HEK293T (cell line): ENCODE results near the gene VRK2.

Experiments
- BHLHE40 ChIP-seq: fragments of 450-650 bp; IDR thresholded peaks from 2 replicates; pipeline ENCODE4 v1.6.1; 2016; ENCODE audit warnings: mild to moderate bottlenecking, moderate library complexity, borderline replicate concordance
- ELF4 ChIP-seq: fragments of 450-650 bp; IDR thresholded peaks from 2 replicates; pipeline ENCODE4 v1.6.1; 2017; ENCODE audit warnings: antibody characterized with exemption
- FOXA1 ChIP-seq: fragments of 450-650 bp; IDR thresholded peaks from 2 replicates; pipeline ENCODE4 v1.6.1; 2016; ENCODE audit warnings: mild to moderate bottlenecking
- FOXK2 ChIP-seq: fragments of 450-650 bp; IDR thresholded peaks from 2 replicates; pipeline ENCODE4 v1.6.1; 2016; ENCODE audit warnings: mild to moderate bottlenecking
- FOXM1 ChIP-seq: fragments of 450-650 bp; IDR thresholded peaks from 2 replicates; pipeline ENCODE4 v1.6.1; 2017; ENCODE audit warnings: mild to moderate bottlenecking, borderline replicate concordance
- HDGF ChIP-seq: fragments of 450-650 bp; IDR thresholded peaks from 2 replicates; pipeline ENCODE4 v1.6.1; 2017; ENCODE audit warnings: antibody characterized with exemption, borderline replicate concordance
- L3MBTL2 ChIP-seq: fragments of 450-650 bp; conservative IDR thresholded peaks from 2 replicates; pipeline ENCODE4 v1.6.1; 2016; ENCODE audit warnings: mild to moderate bottlenecking
- LEF1 ChIP-seq: fragments of 450-650 bp; IDR thresholded peaks from 2 replicates; pipeline ENCODE4 v1.6.1; 2017; ENCODE audit warnings: mild to moderate bottlenecking, borderline replicate concordance
- NFRKB ChIP-seq: fragments of 450-650 bp; IDR thresholded peaks from 2 replicates; pipeline ENCODE4 v1.6.1; 2016; ENCODE audit warnings: mild to moderate bottlenecking, moderate library complexity
- PKNOX1 ChIP-seq: fragments of 450-650 bp; IDR thresholded peaks from 2 replicates; pipeline ENCODE4 v1.6.1; 2016
- SP1 ChIP-seq: fragments of 450-650 bp; IDR thresholded peaks from 2 replicates; pipeline ENCODE4 v1.6.1; 2017
- SUZ12 ChIP-seq: fragments of 450-650 bp; IDR thresholded peaks from 2 replicates; pipeline ENCODE4 v1.6.1; 2016; ENCODE audit warnings: mild to moderate bottlenecking
- TARDBP ChIP-seq: fragments of 450-650 bp; IDR thresholded peaks from 2 replicates; pipeline ENCODE4 v1.6.1; 2016
- ZNF384 ChIP-seq: fragments of 450-650 bp; IDR thresholded peaks from 2 replicates; pipeline ENCODE4 v1.6.1; 2016

DNA sequence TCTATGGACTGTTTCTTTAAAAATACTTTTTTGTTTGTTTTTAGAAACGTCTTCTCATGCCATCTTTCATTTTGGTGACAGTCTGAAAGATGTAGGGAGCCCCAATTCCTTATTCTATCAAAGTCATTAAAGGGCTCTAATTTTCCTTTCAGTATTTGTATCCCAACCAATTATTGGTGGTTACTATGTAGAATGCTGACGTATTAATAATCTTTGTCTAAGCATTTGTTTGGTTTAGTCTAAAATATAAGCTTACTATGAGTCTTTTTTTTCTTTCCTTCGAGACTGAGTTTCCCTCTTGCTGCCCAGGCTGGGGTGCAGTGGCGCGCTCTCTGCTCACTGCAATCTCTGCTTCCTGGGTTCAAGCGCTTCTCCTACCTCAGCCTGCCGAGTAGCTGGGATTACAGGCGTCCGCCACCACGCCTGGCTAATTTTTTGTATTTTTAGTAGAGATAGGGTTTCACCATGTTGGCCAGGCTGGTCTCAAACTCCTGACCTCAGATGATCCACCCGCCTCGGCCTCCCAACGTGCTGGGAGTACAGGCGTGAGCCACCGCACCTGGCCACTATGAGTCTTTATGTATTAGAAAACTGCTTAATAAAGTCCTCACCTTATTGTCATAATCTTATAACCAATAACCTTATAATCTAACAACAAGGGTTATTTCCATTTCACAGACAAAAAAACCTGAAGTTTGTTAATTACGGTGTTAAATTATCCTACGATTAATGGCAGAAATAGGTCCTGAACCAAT is 849 bp upstream of the VRK2 start:
- TF ChIP-seq SUZ12 (no peak), TARDBP (no peak), BHLHE40 (no peak), FOXK2 (no peak), FOXM1 (no peak), SP1 (no peak), ELF4 (no peak), PKNOX1 (no peak), FOXA1 (no peak), HDGF (no peak), L3MBTL2 (no peak), NFRKB (no peak), ZNF384 (no peak), LEF1 (no peak)
